ENCODE measurements around the gene ETV6.

- TF ChIP-seq MAX (IDR thresholded peaks at IDR 0.05) (no peak), CBX5 (IDR thresholded peaks at IDR 0.05; ENCODE audit: low read depth, low read length) (no peak), PHF8 (conservative IDR thresholded peaks at IDR 0.05; ENCODE audit: low read depth, low read length) (no peak), CTCF (IDR thresholded peaks at IDR 0.05; ENCODE audit: control extremely low read depth in 1 of 3, insufficient read depth in 1 of 3, low read depth in 1 of 3, low read length in 3 of 3) (no peak), EZH2 (IDR thresholded peaks at IDR 0.05; ENCODE audit: low read depth, low read length, severe bottlenecking) (no peak), SP1 (IDR thresholded peaks at IDR 0.05; ENCODE audit: low read depth, low read length) (no peak)
Measured at GRCh38 chr12:11794751-11795150, 145.3 kb downstream of the ETV6 start.

Measured in H1 (cell line).